H1 (cell line): ENCODE measurements around the gene CENPC. TPM values are rescaled to one million over a fixed set of nuclear protein-coding genes. Genes with fewer than 3 reads are reported as not detected.

Experiments used
- BCL11A ChIP-seq, 2 experiments: IDR thresholded peaks; one replicate each; pipeline ENCODE4 v1.6.1; 2011; ENCODE audit warnings: low read depth in 2 of 2, low read length in 2 of 2, mild to moderate bottlenecking in 2 of 2
- MAFK ChIP-seq: IDR thresholded peaks from 2 replicates; pipeline ENCODE4 v1.6.1; 2012; ENCODE audit warnings: low read depth, mild to moderate bottlenecking, improper control_type of control experiment, low read length
- TCF12 ChIP-seq: IDR thresholded peaks from 2 replicates; pipeline ENCODE4 v1.6.1; 2011; ENCODE audit warnings: low read depth, mild to moderate bottlenecking, low read length
- ZNF274 ChIP-seq: IDR thresholded peaks from 2 replicates; pipeline ENCODE4 v1.7.0; 2012; ENCODE audit warnings: low read length, borderline replicate concordance; ENCODE audit errors: extremely low read depth
- polyA plus RNA-seq, 7 experiments: library from polyadenylated mRNA; depleted of rRNA in 3 of 7; stranded (reverse) in 5 of 7; unstranded in 2 of 7; fragments of >200 nt in 5 of 7; fragments of 200-250 nt in 2 of 7; gene quantifications; 1 replicate in 5 of 7; 2 replicates in 1 of 7; 4 replicates in 1 of 7; pipeline versions ENCODE4 v1.2.1 to v1.2.3, GENCODE V29; 2011 to 2013; ENCODE audit warnings: missing spikeins in 2 of 7, mixed read lengths in 2 of 7
- total RNA-seq: library from RNA; stranded (reverse); fragmentation: NEBNext Ultra II Directional; extraction: Animal tissue kit (Norgen Biotek cat#: 25700); gene quantifications from 2 replicates; pipeline ENCODE4 v1.2.1, GENCODE V29; 2021
- TF ChIP-seq, protein P1 (sequence below): fragments of 300-600 bp; sonication (generic); IDR thresholded peaks from 2 replicates; pipeline ENCODE4 v1.7.1; 2012; ENCODE audit warnings: low read length, moderate library complexity, mild to moderate bottlenecking, inconsistent platforms; ENCODE audit not compliant: insufficient replicate concordance
- TF ChIP-seq, protein P2 (sequence below), 3 experiments: IDR thresholded peaks; 1 replicate in 2 of 3; 2 replicates in 1 of 3; pipeline versions ENCODE4 v1.5.1 to v1.6.1; 2011; ENCODE audit warnings: low read length in 3 of 3, mild to moderate bottlenecking in 3 of 3, inconsistent platforms in 2 of 3, low read depth in 1 of 3, moderate library complexity in 1 of 3; ENCODE audit not compliant: insufficient read depth in 1 of 3; ENCODE audit errors: control extremely low read depth in 1 of 3

The CENPC gene
- total and polyA plus RNA-seq, 2 of the 8 experiments (the other 6 are each of a cell fraction or from before 2014, with no cell fraction given) = 2.8 to 15.7 TPM

DNA sequence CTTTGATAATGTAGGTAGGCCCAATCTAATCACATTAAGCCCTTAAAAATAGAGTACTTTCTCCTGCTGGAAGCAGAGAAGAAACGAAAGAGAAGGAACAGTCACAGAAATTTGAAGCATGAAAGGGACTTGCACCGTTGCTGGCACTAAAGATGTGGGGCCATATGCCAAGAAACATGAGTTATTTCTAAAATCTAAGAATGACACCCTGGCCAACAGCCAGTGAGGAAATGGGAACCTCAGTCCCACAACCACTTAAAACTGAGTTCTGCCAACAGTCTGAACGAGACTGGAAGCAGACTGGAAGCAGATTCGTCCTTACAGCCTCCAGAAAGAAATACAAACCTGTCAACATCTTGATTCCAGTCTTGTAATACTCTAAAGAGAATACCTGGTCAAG lies 70.1 kb downstream of the CENPC start (continued):
- TF ChIP-seq, protein P1, sequence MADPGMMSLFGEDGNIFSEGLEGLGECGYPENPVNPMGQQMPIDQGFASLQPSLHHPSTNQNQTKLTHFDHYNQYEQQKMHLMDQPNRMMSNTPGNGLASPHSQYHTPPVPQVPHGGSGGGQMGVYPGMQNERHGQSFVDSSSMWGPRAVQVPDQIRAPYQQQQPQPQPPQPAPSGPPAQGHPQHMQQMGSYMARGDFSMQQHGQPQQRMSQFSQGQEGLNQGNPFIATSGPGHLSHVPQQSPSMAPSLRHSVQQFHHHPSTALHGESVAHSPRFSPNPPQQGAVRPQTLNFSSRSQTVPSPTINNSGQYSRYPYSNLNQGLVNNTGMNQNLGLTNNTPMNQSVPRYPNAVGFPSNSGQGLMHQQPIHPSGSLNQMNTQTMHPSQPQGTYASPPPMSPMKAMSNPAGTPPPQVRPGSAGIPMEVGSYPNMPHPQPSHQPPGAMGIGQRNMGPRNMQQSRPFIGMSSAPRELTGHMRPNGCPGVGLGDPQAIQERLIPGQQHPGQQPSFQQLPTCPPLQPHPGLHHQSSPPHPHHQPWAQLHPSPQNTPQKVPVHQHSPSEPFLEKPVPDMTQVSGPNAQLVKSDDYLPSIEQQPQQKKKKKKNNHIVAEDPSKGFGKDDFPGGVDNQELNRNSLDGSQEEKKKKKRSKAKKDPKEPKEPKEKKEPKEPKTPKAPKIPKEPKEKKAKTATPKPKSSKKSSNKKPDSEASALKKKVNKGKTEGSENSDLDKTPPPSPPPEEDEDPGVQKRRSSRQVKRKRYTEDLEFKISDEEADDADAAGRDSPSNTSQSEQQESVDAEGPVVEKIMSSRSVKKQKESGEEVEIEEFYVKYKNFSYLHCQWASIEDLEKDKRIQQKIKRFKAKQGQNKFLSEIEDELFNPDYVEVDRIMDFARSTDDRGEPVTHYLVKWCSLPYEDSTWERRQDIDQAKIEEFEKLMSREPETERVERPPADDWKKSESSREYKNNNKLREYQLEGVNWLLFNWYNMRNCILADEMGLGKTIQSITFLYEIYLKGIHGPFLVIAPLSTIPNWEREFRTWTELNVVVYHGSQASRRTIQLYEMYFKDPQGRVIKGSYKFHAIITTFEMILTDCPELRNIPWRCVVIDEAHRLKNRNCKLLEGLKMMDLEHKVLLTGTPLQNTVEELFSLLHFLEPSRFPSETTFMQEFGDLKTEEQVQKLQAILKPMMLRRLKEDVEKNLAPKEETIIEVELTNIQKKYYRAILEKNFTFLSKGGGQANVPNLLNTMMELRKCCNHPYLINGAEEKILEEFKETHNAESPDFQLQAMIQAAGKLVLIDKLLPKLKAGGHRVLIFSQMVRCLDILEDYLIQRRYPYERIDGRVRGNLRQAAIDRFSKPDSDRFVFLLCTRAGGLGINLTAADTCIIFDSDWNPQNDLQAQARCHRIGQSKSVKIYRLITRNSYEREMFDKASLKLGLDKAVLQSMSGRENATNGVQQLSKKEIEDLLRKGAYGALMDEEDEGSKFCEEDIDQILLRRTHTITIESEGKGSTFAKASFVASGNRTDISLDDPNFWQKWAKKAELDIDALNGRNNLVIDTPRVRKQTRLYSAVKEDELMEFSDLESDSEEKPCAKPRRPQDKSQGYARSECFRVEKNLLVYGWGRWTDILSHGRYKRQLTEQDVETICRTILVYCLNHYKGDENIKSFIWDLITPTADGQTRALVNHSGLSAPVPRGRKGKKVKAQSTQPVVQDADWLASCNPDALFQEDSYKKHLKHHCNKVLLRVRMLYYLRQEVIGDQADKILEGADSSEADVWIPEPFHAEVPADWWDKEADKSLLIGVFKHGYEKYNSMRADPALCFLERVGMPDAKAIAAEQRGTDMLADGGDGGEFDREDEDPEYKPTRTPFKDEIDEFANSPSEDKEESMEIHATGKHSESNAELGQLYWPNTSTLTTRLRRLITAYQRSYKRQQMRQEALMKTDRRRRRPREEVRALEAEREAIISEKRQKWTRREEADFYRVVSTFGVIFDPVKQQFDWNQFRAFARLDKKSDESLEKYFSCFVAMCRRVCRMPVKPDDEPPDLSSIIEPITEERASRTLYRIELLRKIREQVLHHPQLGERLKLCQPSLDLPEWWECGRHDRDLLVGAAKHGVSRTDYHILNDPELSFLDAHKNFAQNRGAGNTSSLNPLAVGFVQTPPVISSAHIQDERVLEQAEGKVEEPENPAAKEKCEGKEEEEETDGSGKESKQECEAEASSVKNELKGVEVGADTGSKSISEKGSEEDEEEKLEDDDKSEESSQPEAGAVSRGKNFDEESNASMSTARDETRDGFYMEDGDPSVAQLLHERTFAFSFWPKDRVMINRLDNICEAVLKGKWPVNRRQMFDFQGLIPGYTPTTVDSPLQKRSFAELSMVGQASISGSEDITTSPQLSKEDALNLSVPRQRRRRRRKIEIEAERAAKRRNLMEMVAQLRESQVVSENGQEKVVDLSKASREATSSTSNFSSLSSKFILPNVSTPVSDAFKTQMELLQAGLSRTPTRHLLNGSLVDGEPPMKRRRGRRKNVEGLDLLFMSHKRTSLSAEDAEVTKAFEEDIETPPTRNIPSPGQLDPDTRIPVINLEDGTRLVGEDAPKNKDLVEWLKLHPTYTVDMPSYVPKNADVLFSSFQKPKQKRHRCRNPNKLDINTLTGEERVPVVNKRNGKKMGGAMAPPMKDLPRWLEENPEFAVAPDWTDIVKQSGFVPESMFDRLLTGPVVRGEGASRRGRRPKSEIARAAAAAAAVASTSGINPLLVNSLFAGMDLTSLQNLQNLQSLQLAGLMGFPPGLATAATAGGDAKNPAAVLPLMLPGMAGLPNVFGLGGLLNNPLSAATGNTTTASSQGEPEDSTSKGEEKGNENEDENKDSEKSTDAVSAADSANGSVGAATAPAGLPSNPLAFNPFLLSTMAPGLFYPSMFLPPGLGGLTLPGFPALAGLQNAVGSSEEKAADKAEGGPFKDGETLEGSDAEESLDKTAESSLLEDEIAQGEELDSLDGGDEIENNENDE = no peak
- TF ChIP-seq MAFK (no peak), BCL11A (IDR thresholded peaks at IDR 0.05; ENCODE audit: low read depth in 2 of 2, low read length in 2 of 2) (no peak), ZNF274 (no peak), TCF12 (no peak)
- TF ChIP-seq, protein P2, sequence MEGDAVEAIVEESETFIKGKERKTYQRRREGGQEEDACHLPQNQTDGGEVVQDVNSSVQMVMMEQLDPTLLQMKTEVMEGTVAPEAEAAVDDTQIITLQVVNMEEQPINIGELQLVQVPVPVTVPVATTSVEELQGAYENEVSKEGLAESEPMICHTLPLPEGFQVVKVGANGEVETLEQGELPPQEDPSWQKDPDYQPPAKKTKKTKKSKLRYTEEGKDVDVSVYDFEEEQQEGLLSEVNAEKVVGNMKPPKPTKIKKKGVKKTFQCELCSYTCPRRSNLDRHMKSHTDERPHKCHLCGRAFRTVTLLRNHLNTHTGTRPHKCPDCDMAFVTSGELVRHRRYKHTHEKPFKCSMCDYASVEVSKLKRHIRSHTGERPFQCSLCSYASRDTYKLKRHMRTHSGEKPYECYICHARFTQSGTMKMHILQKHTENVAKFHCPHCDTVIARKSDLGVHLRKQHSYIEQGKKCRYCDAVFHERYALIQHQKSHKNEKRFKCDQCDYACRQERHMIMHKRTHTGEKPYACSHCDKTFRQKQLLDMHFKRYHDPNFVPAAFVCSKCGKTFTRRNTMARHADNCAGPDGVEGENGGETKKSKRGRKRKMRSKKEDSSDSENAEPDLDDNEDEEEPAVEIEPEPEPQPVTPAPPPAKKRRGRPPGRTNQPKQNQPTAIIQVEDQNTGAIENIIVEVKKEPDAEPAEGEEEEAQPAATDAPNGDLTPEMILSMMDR (IDR thresholded peaks at IDR 0.05; ENCODE audit: control extremely low read depth in 1 of 3, insufficient read depth in 1 of 3, low read depth in 1 of 3, low read length in 3 of 3) = no peak
